ENCODE results near the gene JCHAIN.

DNA sequence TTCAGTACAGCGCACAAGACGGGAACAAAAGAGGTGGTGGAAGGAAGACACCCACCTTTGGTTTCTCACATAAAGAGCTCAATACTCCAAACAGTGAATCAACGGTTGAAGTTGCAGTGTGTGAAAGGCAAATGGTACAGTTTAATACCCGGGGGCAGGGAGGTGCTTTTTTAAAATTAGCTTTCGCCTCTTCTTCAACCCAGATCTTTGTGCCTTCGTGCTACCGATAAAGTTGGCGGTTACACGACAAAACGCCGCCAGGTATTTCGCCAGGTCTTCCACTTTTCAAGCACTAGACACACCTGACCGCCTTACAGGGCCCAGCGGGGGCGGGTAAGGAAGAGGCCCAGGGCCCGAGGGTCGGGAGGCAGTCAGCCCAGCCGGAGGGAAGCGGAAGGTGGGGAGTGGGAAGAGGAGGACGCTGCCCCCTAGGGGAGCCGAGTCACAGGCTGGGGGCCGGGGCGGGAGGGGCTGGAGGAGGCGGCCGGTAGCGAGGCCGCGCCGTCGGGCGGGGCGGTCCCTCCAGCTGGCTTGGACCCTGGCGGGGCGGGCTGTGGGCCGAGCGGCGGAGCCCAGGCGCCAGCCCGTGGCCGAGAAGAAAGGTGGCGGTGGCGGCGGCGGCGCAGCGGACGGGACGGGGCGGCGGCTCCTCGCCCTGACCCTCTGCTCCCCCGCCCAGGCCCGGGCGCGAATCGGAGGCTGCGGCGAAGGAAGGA lies 38.1 kb upstream of the JCHAIN start:
- TF ChIP-seq, protein P1, sequence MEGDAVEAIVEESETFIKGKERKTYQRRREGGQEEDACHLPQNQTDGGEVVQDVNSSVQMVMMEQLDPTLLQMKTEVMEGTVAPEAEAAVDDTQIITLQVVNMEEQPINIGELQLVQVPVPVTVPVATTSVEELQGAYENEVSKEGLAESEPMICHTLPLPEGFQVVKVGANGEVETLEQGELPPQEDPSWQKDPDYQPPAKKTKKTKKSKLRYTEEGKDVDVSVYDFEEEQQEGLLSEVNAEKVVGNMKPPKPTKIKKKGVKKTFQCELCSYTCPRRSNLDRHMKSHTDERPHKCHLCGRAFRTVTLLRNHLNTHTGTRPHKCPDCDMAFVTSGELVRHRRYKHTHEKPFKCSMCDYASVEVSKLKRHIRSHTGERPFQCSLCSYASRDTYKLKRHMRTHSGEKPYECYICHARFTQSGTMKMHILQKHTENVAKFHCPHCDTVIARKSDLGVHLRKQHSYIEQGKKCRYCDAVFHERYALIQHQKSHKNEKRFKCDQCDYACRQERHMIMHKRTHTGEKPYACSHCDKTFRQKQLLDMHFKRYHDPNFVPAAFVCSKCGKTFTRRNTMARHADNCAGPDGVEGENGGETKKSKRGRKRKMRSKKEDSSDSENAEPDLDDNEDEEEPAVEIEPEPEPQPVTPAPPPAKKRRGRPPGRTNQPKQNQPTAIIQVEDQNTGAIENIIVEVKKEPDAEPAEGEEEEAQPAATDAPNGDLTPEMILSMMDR (IDR thresholded peaks at IDR 0.05): no peak
- no peak for TF ChIP-seq POLR2A (IDR thresholded peaks at IDR 0.05)

All from lower leg skin (tissue), 3 donors.